DND-41 (cell line): Measurements from ENCODE around the gene FGA.

ENCODE experiments used
- CTCF ChIP-seq: IDR thresholded peaks from 2 replicates; pipeline ENCODE4 v1.5.1; 2012; ENCODE audit warnings: borderline replicate concordance, low read length, moderate library complexity, mild to moderate bottlenecking; ENCODE audit not compliant: poor library complexity, severe bottlenecking; ENCODE audit errors: extremely low read depth
- EZH2 ChIP-seq: IDR thresholded peaks from 3 replicates; pipeline ENCODE4 v1.6.1; 2012; ENCODE audit warnings: borderline replicate concordance, low read depth, mild to moderate bottlenecking, moderate library complexity, low read length, inconsistent platforms; ENCODE audit not compliant: severe bottlenecking

- TF ChIP-seq EZH2: no peak
- TF ChIP-seq CTCF: no peak
These were observed 23.8 kb downstream of the FGA start for GRCh38 chr4:154566639-154567204.
